GM12878 (cell line): ENCODE data around the gene SVBP. TPM values are rescaled to one million over a fixed set of nuclear protein-coding genes. Genes with fewer than 3 reads are reported as not detected.

Experiments
- ATF7 ChIP-seq: fragments of 450-650 bp; IDR thresholded peaks from 2 replicates; pipeline ENCODE4 v1.6.1; 2016; ENCODE audit warnings: low read depth, mild to moderate bottlenecking
- CHD4 ChIP-seq: fragments of 200-600 bp; sonication (generic); IDR thresholded peaks from 2 replicates; pipeline ENCODE4 v1.6.1; 2016; ENCODE audit warnings: mild to moderate bottlenecking
- ETV6 ChIP-seq, 2 experiments: fragments of 450-650 bp in 1 of 2; IDR thresholded peaks in 1 of 2; conservative IDR thresholded peaks in 1 of 2; 2 replicates each; pipeline ENCODE4 v1.6.1; 2014; ENCODE audit warnings: antibody characterized with exemption in 1 of 2, borderline replicate concordance in 1 of 2, low read depth in 1 of 2, mild to moderate bottlenecking in 1 of 2, moderate library complexity in 1 of 2
- GABPA ChIP-seq: IDR thresholded peaks from 2 replicates; pipeline ENCODE4 v1.6.1; 2014; ENCODE audit warnings: antibody characterized with exemption, low read depth, mild to moderate bottlenecking, inconsistent platforms
- GATAD2B ChIP-seq: fragments of 450-650 bp; conservative IDR thresholded peaks from 2 replicates; pipeline ENCODE4 v1.6.1; 2017; ENCODE audit warnings: low read depth, mild to moderate bottlenecking, moderate library complexity
- JUNB ChIP-seq: IDR thresholded peaks from 2 replicates; pipeline ENCODE4 v1.6.1; 2016; ENCODE audit warnings: antibody characterized with exemption, mild to moderate bottlenecking
- KAT2A ChIP-seq: conservative IDR thresholded peaks from 2 replicates; pipeline ENCODE4 v1.6.1; 2011; ENCODE audit warnings: low read depth, low read length; ENCODE audit not compliant: control insufficient read depth
- KLF5 ChIP-seq: fragments of 450-650 bp; IDR thresholded peaks from 2 replicates; pipeline ENCODE4 v1.6.1; 2014; ENCODE audit warnings: mild to moderate bottlenecking; ENCODE audit not compliant: partially characterized antibody
- MYC ChIP-seq: IDR thresholded peaks from 2 replicates; pipeline ENCODE4 v1.6.1; 2011; ENCODE audit warnings: mild to moderate bottlenecking, low read length, moderate library complexity, inconsistent platforms; ENCODE audit not compliant: insufficient read depth, insufficient replicate concordance, insufficient read length, severe bottlenecking
- NFYA ChIP-seq: IDR thresholded peaks from 2 replicates; pipeline ENCODE4 v1.6.1; 2011; ENCODE audit warnings: low read depth, mild to moderate bottlenecking, low read length, improper control_type of control experiment, borderline replicate concordance
- NR2F1 ChIP-seq: fragments of 450-650 bp; conservative IDR thresholded peaks from 2 replicates; pipeline ENCODE4 v1.6.1; 2017; ENCODE audit warnings: mild to moderate bottlenecking
- PKNOX1 ChIP-seq: fragments of 450-650 bp; IDR thresholded peaks from 2 replicates; pipeline ENCODE4 v1.6.1; 2016; ENCODE audit warnings: mild to moderate bottlenecking
- PRDM15 ChIP-seq: fragments of 450-650 bp; formaldehyde crosslinking; IDR thresholded peaks from 2 replicates; pipeline ENCODE4 v1.4.0; 2020; ENCODE audit warnings: mild to moderate bottlenecking, moderate library complexity
- RB1 ChIP-seq: fragments of 450-650 bp; formaldehyde crosslinking; IDR thresholded peaks from 2 replicates; pipeline ENCODE4 v1.6.1; 2017; ENCODE audit warnings: mild to moderate bottlenecking, borderline replicate concordance
- RBBP5 ChIP-seq: fragments of 200-600 bp; sonication (generic); conservative IDR thresholded peaks from 2 replicates; pipeline ENCODE4 v1.6.1; 2016
- RFX5 ChIP-seq: IDR thresholded peaks from 2 replicates; pipeline ENCODE4 v1.6.1; 2011; ENCODE audit warnings: low read depth, low read length, improper control_type of control experiment
- SP1 ChIP-seq: IDR thresholded peaks from one replicate; pipeline ENCODE4 v1.6.1; 2011; ENCODE audit warnings: low read depth, low read length
- SPI1 ChIP-seq: IDR thresholded peaks from 2 replicates; pipeline ENCODE4 v1.6.1; 2011; ENCODE audit warnings: low read depth, mild to moderate bottlenecking, low read length, moderate library complexity, borderline replicate concordance; ENCODE audit not compliant: insufficient read depth
- SREBF1 ChIP-seq: IDR thresholded peaks from 2 replicates; pipeline ENCODE4 v1.6.1; 2012; ENCODE audit warnings: mild to moderate bottlenecking, low read length
- SRF ChIP-seq, 2 experiments: IDR thresholded peaks; 2 replicates each; pipeline ENCODE4 v1.6.1; 2011; ENCODE audit warnings: low read depth in 2 of 2, low read length in 2 of 2, mild to moderate bottlenecking in 1 of 2, moderate library complexity in 1 of 2
- STAT1 ChIP-seq: fragments of 450-650 bp; conservative IDR thresholded peaks from 2 replicates; pipeline ENCODE4 v1.6.1; 2014; ENCODE audit warnings: antibody characterized with exemption, mild to moderate bottlenecking
- STAT3 ChIP-seq: IDR thresholded peaks from 2 replicates; pipeline ENCODE4 v1.6.1; 2011; ENCODE audit warnings: low read depth, low read length, improper control_type of control experiment
- SUZ12 ChIP-seq: fragments of 200-600 bp; sonication (generic); IDR thresholded peaks from one replicate; pipeline ENCODE4 v1.6.1; 2018; ENCODE audit warnings: antibody characterized with exemption, mild to moderate bottlenecking; ENCODE audit not compliant: unreplicated experiment
- ZNF207 ChIP-seq: fragments of 450-650 bp; IDR thresholded peaks from 2 replicates; pipeline ENCODE4 v1.6.1; 2014; ENCODE audit warnings: antibody characterized with exemption, mild to moderate bottlenecking, borderline replicate concordance
- ZNF217 ChIP-seq: fragments of 450-650 bp; IDR thresholded peaks from 2 replicates; pipeline ENCODE4 v1.6.1; 2017; ENCODE audit warnings: antibody characterized with exemption, mild to moderate bottlenecking
- ZZZ3 ChIP-seq: IDR thresholded peaks from 2 replicates; pipeline ENCODE4 v1.6.1; 2011; ENCODE audit warnings: low read depth; ENCODE audit not compliant: control insufficient read depth, insufficient read length
- polyA plus RNA-seq, 11 experiments: library from polyadenylated mRNA; depleted of rRNA in 4 of 11; unstranded in 6 of 11; stranded (reverse) in 5 of 11; fragments of >200 nt; fragmentation: Nextera tagmentation in 4 of 11; fragmentation: Illumina TruSeq in 1 of 11; extraction: Ambion mirVana in 4 of 11; extraction: Trizol in 1 of 11; gene quantifications; 1 replicate in 1 of 11; 2 replicates in 10 of 11; pipeline versions ENCODE4 v1.2.1 to v1.2.3, GENCODE V29; 2011 to 2016; ENCODE audit warnings: inconsistent platforms in 2 of 11, missing spikeins in 2 of 11, low read depth in 1 of 11
- total RNA-seq, 4 experiments: library from RNA; depleted of rRNA in 3 of 4; stranded (reverse); fragments of >200 nt in 3 of 4; fragmentation: Illumina TruSeq in 1 of 4; extraction: Trizol in 1 of 4; gene quantifications; 2 replicates each; pipeline versions ENCODE4 v1.2.1 to v1.2.3, GENCODE V29; 2013 to 2021

SVBP gene
- total and polyA plus RNA-seq, 10 of the 15 experiments (the other 5 are each of a cell fraction or from before 2014, with no cell fraction given): 12.6 to 29.5 (median 19.8) TPM

- no peak for TF ChIP-seq STAT1
- peak; percentile 78; the same call in 1 of the 2 replicates for TF ChIP-seq RB1
- TF ChIP-seq NR2F1: peak; percentile 69; the same call in 1 of the 2 replicates
- TF ChIP-seq ZZZ3: no peak
- TF ChIP-seq STAT3: no peak
- TF ChIP-seq KAT2A: no peak
- peak; percentile 37 for TF ChIP-seq KLF5
- TF ChIP-seq ETV6 (conservative IDR thresholded peaks at IDR 0.05 in 1 of 2, IDR thresholded peaks at IDR 0.05 in 1 of 2; ENCODE audit: borderline replicate concordance in 1 of 2, low read depth in 1 of 2): no peak
- TF ChIP-seq GABPA: peak; percentile 94
- no peak for TF ChIP-seq PRDM15 (CRISPR knock-in tag)
- no peak for TF ChIP-seq ATF7
- peak; percentile 99 for TF ChIP-seq PKNOX1
- TF ChIP-seq NFYA: peak; percentile 58
- peak; percentile 69 for TF ChIP-seq GATAD2B
- TF ChIP-seq CHD4: no peak
- TF ChIP-seq RFX5: peak; percentile 22; the same call in 1 of the 2 replicates
- peak; percentile 99 for TF ChIP-seq SP1
- peak; percentile 80 for TF ChIP-seq SREBF1
- no peak for TF ChIP-seq MYC
- TF ChIP-seq SUZ12: no peak
- no peak for TF ChIP-seq ZNF217
- TF ChIP-seq JUNB: no peak
- no peak for TF ChIP-seq SRF (IDR thresholded peaks at IDR 0.05; ENCODE audit: low read depth in 2 of 2, low read length in 2 of 2)
- no peak for TF ChIP-seq SPI1
- TF ChIP-seq ZNF207: no peak
- no peak for TF ChIP-seq RBBP5
Observed at GRCh38 chr1:42846257-42847110, 29.3 kb upstream of the SVBP start, which contains the start of gene ZNF691 (continued).
